Left lung (tissue), 10 donors: ENCODE data around the gene HINFP. TPM values are rescaled to one million over a fixed set of nuclear protein-coding genes. Genes with fewer than 3 reads are reported as not detected.

Source experiments
- ATAC-seq: fragments of 200-7000 bp; cut with Tn5 transposase; one replicate; pipeline ENCODE4 v1.9.1; 2020; ENCODE audit warnings: moderate library complexity
- DNase-seq, 4 donors: peaks; one replicate each; pipeline ENCODE4 v3.0.0-alpha.2; 2013 to 2020
- H3K27ac ChIP-seq, 2 donors: fragments of 200-600 bp; sonication (generic) in 1 of 2; one replicate each; pipeline versions ENCODE4 v1.5.0 to v1.8.0; 2020 to 2021
- H3K27me3 ChIP-seq, 2 donors: fragments of 200-600 bp; sonication (generic) in 1 of 2; one replicate each; pipeline versions ENCODE4 v1.5.0 to v1.8.0; 2020 to 2021
- H3K36me3 ChIP-seq, 2 donors: fragments of 200-600 bp; sonication (generic) in 1 of 2; one replicate each; pipeline versions ENCODE4 v1.5.0 to v1.8.0; 2020 to 2021
- H3K4me1 ChIP-seq, 2 donors: fragments of 200-600 bp; one replicate each; pipeline ENCODE4 v1.8.0; 2021
- H3K4me3 ChIP-seq, 2 donors: fragments of 200-600 bp; sonication (generic) in 1 of 2; one replicate each; pipeline versions ENCODE4 v1.5.0 to v1.8.0; 2020 to 2021; ENCODE audit warnings: mild to moderate bottlenecking in 1 of 2
- H3K9me3 ChIP-seq, 2 donors: fragments of 200-600 bp; sonication (generic) in 1 of 2; one replicate each; pipeline versions ENCODE4 v1.5.0 to v1.8.0; 2020 to 2021
- intact Hi-C, 2 donors: fragments of 100-400 bp; cut with DNase I; formaldehyde crosslinking; loops; one replicate each; pipeline versions ENCODE4 v1.11.2 to v1.14.2; 2022
- polyA plus RNA-seq, 6 donors: library from polyadenylated mRNA; unstranded; fragments of 120-200 nt; gene quantifications; one replicate each; pipeline ENCODE4 v1.2.1, GENCODE V29; 2013; ENCODE audit not compliant: insufficient read length in 6 of 6
- total RNA-seq, 2 donors: library from RNA; stranded (reverse); fragmentation: NEBNext Ultra II Directional; extraction: Animal tissue kit (Norgen Biotek cat#: 25700); gene quantifications; one replicate each; pipeline ENCODE4 v1.2.1, GENCODE V29; 2021
- TF ChIP-seq, protein P1 (sequence below), 2 donors: fragments of 200-600 bp; sonication (generic) in 1 of 2; IDR thresholded peaks; one replicate each; pipeline versions ENCODE4 v1.5.0 to v1.8.0; 2021; ENCODE audit warnings: antibody characterized with exemption in 2 of 2
- donor health status: DM: no; HTN: yes; CAD: no.
- donor health status: DM: no; HTN: no; CAD: no.

The HINFP gene
- total and polyA plus RNA-seq, 8 donors, result 21.6 to 41.7 (median 38.4) TPM

DNA sequence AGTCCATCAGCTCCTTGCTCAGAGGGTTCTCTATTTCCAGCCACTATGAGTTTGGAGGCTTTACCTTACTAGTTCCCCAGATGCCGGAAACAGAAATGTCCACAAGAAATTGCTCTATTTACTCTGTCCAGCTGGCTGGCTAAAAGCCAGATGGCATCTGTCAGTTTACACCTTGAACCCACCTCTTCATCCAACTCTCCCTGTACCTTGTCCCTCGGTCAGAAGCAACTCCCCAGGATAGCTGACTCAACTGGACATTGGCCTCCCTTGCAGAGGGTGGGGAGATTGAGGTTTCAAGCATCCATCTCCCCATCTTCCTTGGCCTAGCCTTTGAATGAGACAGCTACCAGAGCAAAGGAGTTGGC, 12.5 kb upstream of the HINFP start:
- Histone ChIP-seq H3K4me1 (peaks cover 19 to 35% of the 10 kb centered on the region in 2 donors), H3K27me3 (no peaks in the 10 kb centered on the region), H3K27ac (peak overlapping the region in 1 of 2 donors; percentile 86), H3K36me3 (peaks cover 0 to 36% of the 10 kb centered on the region in 2 donors), H3K9me3 (no peaks in the 10 kb centered on the region), H3K4me3 (peak overlapping the region; percentile 91 to 98)
- intact Hi-C loops, result no loop called here
- ATAC-seq (no peak), DNase-seq (no peak)
- TF ChIP-seq, protein P1, sequence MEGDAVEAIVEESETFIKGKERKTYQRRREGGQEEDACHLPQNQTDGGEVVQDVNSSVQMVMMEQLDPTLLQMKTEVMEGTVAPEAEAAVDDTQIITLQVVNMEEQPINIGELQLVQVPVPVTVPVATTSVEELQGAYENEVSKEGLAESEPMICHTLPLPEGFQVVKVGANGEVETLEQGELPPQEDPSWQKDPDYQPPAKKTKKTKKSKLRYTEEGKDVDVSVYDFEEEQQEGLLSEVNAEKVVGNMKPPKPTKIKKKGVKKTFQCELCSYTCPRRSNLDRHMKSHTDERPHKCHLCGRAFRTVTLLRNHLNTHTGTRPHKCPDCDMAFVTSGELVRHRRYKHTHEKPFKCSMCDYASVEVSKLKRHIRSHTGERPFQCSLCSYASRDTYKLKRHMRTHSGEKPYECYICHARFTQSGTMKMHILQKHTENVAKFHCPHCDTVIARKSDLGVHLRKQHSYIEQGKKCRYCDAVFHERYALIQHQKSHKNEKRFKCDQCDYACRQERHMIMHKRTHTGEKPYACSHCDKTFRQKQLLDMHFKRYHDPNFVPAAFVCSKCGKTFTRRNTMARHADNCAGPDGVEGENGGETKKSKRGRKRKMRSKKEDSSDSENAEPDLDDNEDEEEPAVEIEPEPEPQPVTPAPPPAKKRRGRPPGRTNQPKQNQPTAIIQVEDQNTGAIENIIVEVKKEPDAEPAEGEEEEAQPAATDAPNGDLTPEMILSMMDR (IDR thresholded peaks at IDR 0.05), result no peak

DNA sequence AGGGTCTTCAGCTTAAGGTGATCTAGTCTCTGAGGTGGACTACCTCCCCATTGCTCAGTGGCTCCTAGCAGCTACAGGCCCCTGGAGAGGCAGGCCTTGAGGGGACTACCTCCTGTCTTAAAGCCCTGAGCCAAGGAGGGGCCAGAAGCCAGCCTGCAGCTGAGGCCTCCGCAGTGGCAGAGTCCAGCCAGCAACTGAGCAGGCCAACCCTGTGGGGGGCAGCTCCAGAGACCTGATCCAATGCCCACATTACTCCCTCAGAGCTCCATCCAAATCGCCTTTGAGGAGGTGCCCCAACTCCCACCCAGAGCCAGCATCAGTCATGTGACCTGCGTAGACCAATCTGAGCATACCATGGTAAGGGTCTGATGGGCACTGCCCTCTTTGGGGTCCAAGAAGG, 11.5 kb upstream of the HINFP start:
- Histone ChIP-seq H3K4me1 (peaks cover 19 to 35% of the 10 kb centered on the region in 2 donors), H3K4me3 (no peak overlapping the region), H3K27me3 (no peaks in the 10 kb centered on the region), H3K9me3 (no peaks in the 10 kb centered on the region), H3K27ac (no peak overlapping the region), H3K36me3 (peaks cover 0 to 46% of the 10 kb centered on the region in 2 donors)
- DNase-seq (no peak), ATAC-seq (no peak)
- TF ChIP-seq, protein P1 (IDR thresholded peaks at IDR 0.05), result no peak
- intact Hi-C loops, result no loop called here

DNA sequence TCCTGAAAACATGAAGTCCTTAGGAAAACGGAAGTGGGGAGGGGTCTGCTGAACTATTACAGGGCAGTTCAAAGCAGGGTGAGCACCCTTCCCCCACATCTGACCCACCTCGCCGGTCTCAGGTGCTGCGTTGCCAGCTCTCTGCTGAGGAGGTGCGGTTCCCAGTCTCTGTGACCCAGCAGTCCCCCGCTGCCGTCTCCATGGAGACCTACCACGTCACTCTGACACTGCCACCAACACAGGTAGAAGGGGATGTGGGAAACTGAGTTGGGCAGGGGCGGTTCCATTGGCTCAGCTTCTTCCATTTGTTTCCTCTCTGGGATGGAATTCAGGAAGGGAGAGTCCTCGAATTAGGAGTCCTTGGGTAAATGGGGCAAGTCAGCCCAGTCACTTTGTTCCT, 10.9 kb upstream of the HINFP start:
- ATAC-seq (no peak), DNase-seq (no peak)
- Histone ChIP-seq H3K27me3 (no peaks in the 10 kb centered on the region), H3K36me3 (peaks cover 0 to 51% of the 10 kb centered on the region in 2 donors), H3K9me3 (no peaks in the 10 kb centered on the region), H3K4me1 (peaks cover 19 to 39% of the 10 kb centered on the region in 2 donors), H3K4me3 (no peak overlapping the region), H3K27ac (no peak overlapping the region)
- TF ChIP-seq, protein P1 (IDR thresholded peaks at IDR 0.05), result no peak
- intact Hi-C loops, result no loop called here

DNA sequence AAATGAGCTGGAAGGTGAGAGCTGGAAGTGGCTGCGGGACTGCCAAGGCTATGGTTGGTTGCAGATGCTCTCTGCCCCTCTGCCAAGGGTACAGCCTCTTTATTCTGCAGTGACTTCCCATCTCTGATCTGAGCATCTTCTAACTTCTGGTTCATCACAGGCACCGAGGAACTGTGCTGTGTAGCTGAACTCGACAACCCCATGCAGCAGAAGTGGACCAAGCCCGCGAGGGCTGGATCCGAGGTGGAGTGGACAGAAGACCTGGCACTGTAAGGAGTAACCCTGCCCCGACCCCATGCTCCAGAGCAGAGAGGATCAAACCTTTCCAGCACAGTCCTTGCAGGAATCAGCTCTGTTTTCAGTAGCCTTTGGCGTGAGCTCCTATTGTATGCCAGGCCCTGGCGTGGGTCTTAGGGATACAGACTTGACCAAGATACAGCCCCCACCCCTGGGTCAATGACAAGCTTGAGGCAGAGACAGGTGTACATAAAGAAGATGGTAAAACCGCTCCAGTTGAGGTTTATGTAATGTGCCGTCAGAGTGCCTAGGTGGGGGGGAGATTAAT, 9.9 kb upstream of the HINFP start:
- ATAC-seq (no peak), DNase-seq (no peak)
- H3K4me3 ChIP-seq, result no peak overlapping the region
- no peak overlapping the region for H3K27ac ChIP-seq
- TF ChIP-seq, protein P1 (IDR thresholded peaks at IDR 0.05), result no peak
- peaks cover 14 to 41% of the 10 kb centered on the region in 2 donors for H3K4me1 ChIP-seq
- no peaks in the 10 kb centered on the region for H3K27me3 ChIP-seq
- no peaks in the 10 kb centered on the region for H3K9me3 ChIP-seq
- intact Hi-C loops, result no loop called here
- peaks cover 0 to 61% of the 10 kb centered on the region in 2 donors for H3K36me3 ChIP-seq

DNA sequence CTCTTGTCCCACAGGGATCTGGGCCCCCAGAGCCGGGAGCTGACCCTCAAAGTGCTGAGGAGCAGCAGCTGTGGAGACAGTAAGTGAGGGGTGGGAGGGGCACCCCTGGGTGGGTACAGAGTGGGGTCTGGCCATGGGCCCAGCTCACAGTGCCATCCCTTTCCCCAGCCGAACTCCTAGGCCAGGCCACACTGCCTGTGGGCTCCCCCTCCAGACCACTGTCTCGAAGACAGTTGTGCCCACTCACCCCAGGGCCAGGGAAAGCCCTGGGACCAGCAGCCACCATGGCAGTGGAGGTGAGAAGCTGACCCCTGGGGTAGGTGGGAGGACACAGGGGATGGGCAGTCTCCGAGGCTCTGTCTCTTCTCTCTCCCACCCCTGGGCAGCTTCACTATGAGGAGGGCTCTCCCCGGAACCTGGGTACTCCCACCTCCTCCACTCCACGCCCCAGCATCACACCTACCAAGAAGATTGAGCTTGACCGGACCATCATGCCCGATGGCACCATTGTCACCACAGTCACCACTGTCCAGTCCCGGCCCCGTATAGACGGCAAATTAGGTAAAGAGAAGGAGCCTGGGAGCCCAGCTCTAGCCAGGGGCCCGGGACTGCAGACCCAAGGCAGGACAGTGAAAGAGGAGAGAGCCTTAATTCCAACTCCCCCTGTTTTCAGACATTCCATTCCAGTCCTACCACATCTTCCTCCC, 8.9 kb upstream of the HINFP start:
- intact Hi-C loops, result no loop called here
- ATAC-seq (no peak), DNase-seq (no peak)
- TF ChIP-seq, protein P1 (IDR thresholded peaks at IDR 0.05), result no peak
- H3K27ac ChIP-seq, result no peak overlapping the region
- H3K9me3 ChIP-seq, result no peaks in the 10 kb centered on the region
- H3K36me3 ChIP-seq, result peaks cover 0 to 69% of the 10 kb centered on the region in 2 donors
- H3K4me3 ChIP-seq, result no peak overlapping the region
- no peaks in the 10 kb centered on the region for H3K27me3 ChIP-seq
- H3K4me1 ChIP-seq, result peaks cover 11 to 45% of the 10 kb centered on the region in 2 donors
